K562 (cell line): Measurements from ENCODE around the gene ZNF451. TPM values are rescaled to one million over a fixed set of nuclear protein-coding genes. Genes with fewer than 3 reads are reported as not detected.

Experiments
- ATF4 ChIP-seq: fragments of 450-650 bp; formaldehyde crosslinking; IDR thresholded peaks from 2 replicates; pipeline ENCODE4 v1.4.0; 2022; ENCODE audit warnings: mild to moderate bottlenecking, moderate library complexity
- ATF6 ChIP-seq: sonication (generic); formaldehyde crosslinking; IDR thresholded peaks from 2 replicates; pipeline ENCODE4 v1.4.0; 2020; ENCODE audit warnings: mild to moderate bottlenecking, missing genetic modification reagents
- CBFA2T3 ChIP-seq: fragments of 450-650 bp; IDR thresholded peaks from 2 replicates; pipeline ENCODE4 v1.6.1; 2017
- COPS2 ChIP-seq: fragments of 450-650 bp; conservative IDR thresholded peaks from 2 replicates; pipeline ENCODE4 v1.6.1; 2016; ENCODE audit warnings: mild to moderate bottlenecking, moderate library complexity
- E2F5 ChIP-seq: sonication (generic); formaldehyde crosslinking; IDR thresholded peaks from 2 replicates; pipeline ENCODE4 v1.8.0; 2022; ENCODE audit warnings: mild to moderate bottlenecking, missing genetic modification reagents
- FOXA3 ChIP-seq, 2 experiments: fragments of 450-650 bp in 1 of 2; sonication (generic) in 1 of 2; formaldehyde crosslinking; IDR thresholded peaks in 1 of 2; conservative IDR thresholded peaks in 1 of 2; 2 replicates each; pipeline versions ENCODE4 v1.4.0 to v1.8.0; 2020 to 2022; ENCODE audit warnings: mild to moderate bottlenecking in 2 of 2, missing genetic modification reagents in 1 of 2
- FUS ChIP-seq: fragments of 200-400 bp; formaldehyde crosslinking; optimal IDR thresholded peaks from 2 replicates; pipeline ENCODE3; 2017; ENCODE audit warnings: low read depth, low read length
- RB1 ChIP-seq: fragments of 450-650 bp; IDR thresholded peaks from 2 replicates; pipeline ENCODE4 v1.6.1; 2017; ENCODE audit warnings: low read depth, mild to moderate bottlenecking
- SIX5 ChIP-seq, 2 experiments: IDR thresholded peaks; 2 replicates each; pipeline ENCODE4 v1.6.1; 2011; ENCODE audit warnings: low read length in 2 of 2, borderline replicate concordance in 1 of 2, low read depth in 1 of 2, mild to moderate bottlenecking in 1 of 2, moderate library complexity in 1 of 2; ENCODE audit not compliant: insufficient read depth in 1 of 2
- SRSF7 ChIP-seq: fragments of 200-400 bp; formaldehyde crosslinking; optimal IDR thresholded peaks from 2 replicates; pipeline ENCODE3; 2017; ENCODE audit warnings: mild to moderate bottlenecking, low read depth, low read length
- ZFP36 ChIP-seq: fragments of 150-350 bp; IDR thresholded peaks from 2 replicates; pipeline ENCODE4 v1.6.1; 2018; ENCODE audit warnings: low read length, low read depth; ENCODE audit not compliant: partially characterized antibody
- ZNF12 ChIP-seq: sonication (generic); formaldehyde crosslinking; IDR thresholded peaks from 2 replicates; pipeline ENCODE4 v1.4.0; 2020; ENCODE audit warnings: mild to moderate bottlenecking, missing genetic modification reagents
- ZNF212 ChIP-seq: fragments of 450-650 bp; formaldehyde crosslinking; IDR thresholded peaks from 2 replicates; pipeline ENCODE4 v1.4.0; 2020; ENCODE audit warnings: mild to moderate bottlenecking
- ZNF324 ChIP-seq: fragments of 250-450 bp; sonication (Bioruptor Pico); IDR thresholded peaks from 2 replicates; pipeline ENCODE4 v1.4.0; 2020; ENCODE audit warnings: mild to moderate bottlenecking
- ZNF436 ChIP-seq: fragments of 250-450, 450-650 bp; sonication (Bioruptor Pico); formaldehyde crosslinking; IDR thresholded peaks from 2 replicates; pipeline ENCODE4 v1.7.0; 2020; ENCODE audit warnings: mild to moderate bottlenecking
- polyA plus RNA-seq, 8 experiments: library from polyadenylated mRNA; depleted of rRNA in 4 of 8; stranded (reverse) in 5 of 8; unstranded in 3 of 8; fragments of >200 nt; fragmentation: Nextera tagmentation in 2 of 8; fragmentation: Illumina TruSeq in 1 of 8; extraction: Ambion mirVana in 2 of 8; extraction: Trizol in 1 of 8; gene quantifications; 2 replicates each; pipeline versions ENCODE4 v1.2.1 to v1.2.3, GENCODE V29; 2011 to 2014; ENCODE audit warnings: inconsistent platforms in 1 of 8, missing spikeins in 1 of 8
- total RNA-seq, 7 experiments: library from RNA; depleted of rRNA in 6 of 7; stranded (reverse); fragments of >200 nt in 6 of 7; fragmentation: Illumina TruSeq in 2 of 7; extraction: Trizol in 2 of 7; gene quantifications; 2 replicates each; pipeline versions ENCODE4 v1.2.1 to v1.2.3, GENCODE V29; 2011 to 2021; ENCODE audit warnings: low replicate concordance in 1 of 7
- TF ChIP-seq, protein P1 (sequence below): sonication (generic); formaldehyde crosslinking; IDR thresholded peaks from 2 replicates; pipeline ENCODE4 v1.8.1; 2023; ENCODE audit warnings: mild to moderate bottlenecking, missing genetic modification reagents
- TF ChIP-seq, protein P2 (sequence below): sonication (generic); formaldehyde crosslinking; IDR thresholded peaks from 2 replicates; pipeline ENCODE4 v1.8.0; 2022; ENCODE audit warnings: mild to moderate bottlenecking, missing genetic modification reagents

Gene ZNF451
- total and polyA plus RNA-seq, 9 of the 15 experiments (the other 6 are each of a cell fraction or from before 2014, with no cell fraction given), result 16.1 to 74.3 (median 38.3) TPM

DNA sequence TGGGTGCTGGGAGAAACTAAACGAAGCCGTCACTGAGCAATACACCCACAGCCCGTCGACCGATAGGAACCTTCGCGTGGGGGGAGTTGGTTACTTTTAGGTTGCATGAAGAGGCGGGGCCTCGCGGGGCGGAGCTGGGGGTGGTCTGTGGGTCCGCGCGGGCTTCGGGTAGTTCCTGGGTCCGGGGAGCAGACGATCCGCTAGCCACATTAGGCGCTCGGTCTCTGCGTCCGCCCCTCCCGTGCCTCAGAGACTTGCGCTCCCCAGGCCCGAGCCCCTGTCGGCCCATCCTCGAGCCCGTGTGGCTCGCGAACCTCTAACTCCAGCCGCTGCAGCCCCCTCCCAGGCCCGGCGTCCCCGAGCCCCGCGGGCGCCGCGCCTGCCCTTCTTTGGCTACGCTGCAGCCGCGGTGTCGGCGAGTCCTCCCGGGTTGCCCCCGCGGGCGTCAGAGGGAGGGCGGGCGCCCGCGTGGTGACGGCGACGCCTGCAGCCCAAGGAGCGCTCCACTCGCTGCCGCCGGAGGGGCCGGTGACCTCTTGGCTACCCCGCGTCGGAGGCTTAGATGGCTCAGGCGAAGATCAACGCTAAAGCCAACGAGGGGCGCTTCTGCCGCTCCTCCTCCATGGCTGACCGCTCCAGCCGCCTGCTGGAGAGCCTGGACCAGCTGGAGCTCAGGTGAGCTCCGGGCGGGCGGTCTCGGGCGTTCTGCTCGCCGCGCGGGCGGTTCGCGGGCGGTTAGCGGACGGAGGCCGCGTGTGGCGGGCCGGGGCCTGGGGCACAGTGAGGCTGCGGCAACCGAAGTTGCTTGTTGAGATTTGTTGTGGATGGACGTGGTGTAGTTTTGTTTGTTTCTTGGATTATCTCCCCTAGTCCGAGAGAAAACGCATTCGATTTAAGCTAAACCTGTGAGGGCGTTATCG is 82.4 kb downstream of the ZNF451 start, which contains the start of gene BAG2 (continued):
- 0 out of 2 replicates have a peak, but pooled peaks have one; percentile 71 for TF ChIP-seq ATF6 (CRISPR knock-in tag)
- no peak for TF ChIP-seq SRSF7
- no peak; the same call in 1 of the 2 replicates for TF ChIP-seq E2F5 (CRISPR knock-in tag)
- TF ChIP-seq ZNF212 (CRISPR knock-in tag), result no peak
- TF ChIP-seq, protein P1, sequence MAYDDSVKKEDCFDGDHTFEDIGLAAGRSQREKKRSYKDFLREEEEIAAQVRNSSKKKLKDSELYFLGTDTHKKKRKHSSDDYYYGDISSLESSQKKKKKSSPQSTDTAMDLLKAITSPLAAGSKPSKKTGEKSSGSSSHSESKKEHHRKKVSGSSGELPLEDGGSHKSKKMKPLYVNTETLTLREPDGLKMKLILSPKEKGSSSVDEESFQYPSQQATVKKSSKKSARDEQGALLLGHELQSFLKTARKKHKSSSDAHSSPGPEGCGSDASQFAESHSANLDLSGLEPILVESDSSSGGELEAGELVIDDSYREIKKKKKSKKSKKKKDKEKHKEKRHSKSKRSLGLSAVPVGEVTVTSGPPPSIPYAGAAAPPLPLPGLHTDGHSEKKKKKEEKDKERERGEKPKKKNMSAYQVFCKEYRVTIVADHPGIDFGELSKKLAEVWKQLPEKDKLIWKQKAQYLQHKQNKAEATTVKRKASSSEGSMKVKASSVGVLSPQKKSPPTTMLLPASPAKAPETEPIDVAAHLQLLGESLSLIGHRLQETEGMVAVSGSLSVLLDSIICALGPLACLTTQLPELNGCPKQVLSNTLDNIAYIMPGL, result peak; percentile 86; the same call in 1 of the 2 replicates
- no peak for TF ChIP-seq FOXA3 (CRISPR knock-in tag; conservative IDR thresholded peaks at IDR 0.05 in 1 of 2, IDR thresholded peaks at IDR 0.05 in 1 of 2)
- TF ChIP-seq ZNF436 (CRISPR knock-in tag), result no peak
- peak; percentile 88 for TF ChIP-seq FUS
- no peak for TF ChIP-seq ZNF324 (CRISPR knock-in tag)
- TF ChIP-seq ZFP36, result peak; percentile 45
- TF ChIP-seq COPS2, result no peak
- TF ChIP-seq ATF4, result no peak
- peak; percentile 24 to 38; a peak in 2 of 4 replicates for TF ChIP-seq SIX5 (IDR thresholded peaks at IDR 0.05; ENCODE audit: borderline replicate concordance in 1 of 2, insufficient read depth in 1 of 2, low read depth in 1 of 2, low read length in 2 of 2)
- TF ChIP-seq, protein P2, sequence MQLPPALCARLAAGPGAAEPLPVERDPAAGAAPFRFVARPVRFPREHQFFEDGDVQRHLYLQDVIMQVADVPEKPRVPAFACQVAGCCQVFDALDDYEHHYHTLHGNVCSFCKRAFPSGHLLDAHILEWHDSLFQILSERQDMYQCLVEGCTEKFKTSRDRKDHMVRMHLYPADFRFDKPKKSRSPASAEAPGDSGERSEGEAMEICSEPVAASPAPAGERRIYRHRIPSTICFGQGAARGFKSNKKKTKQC (CRISPR knock-in tag), result no peak; the same call in 1 of the 2 replicates
- peak; percentile 57; the same call in 1 of the 2 replicates for TF ChIP-seq ZNF12 (CRISPR knock-in tag)
- peak; percentile 74 for TF ChIP-seq RB1
- TF ChIP-seq CBFA2T3, result 0 out of 2 replicates have a peak, but pooled peaks have one; percentile 7
